GM12878 (cell line): ENCODE data around the gene BPIFA1. TPM values are rescaled to one million over a fixed set of nuclear protein-coding genes. Genes with fewer than 3 reads are reported as not detected.

Experiments
- ATAC-seq: fragments of 200-7000 bp; cut with Tn5 transposase; 3 replicates; pipeline ENCODE4 v1.9.1; 2020; ENCODE audit warnings: mild to moderate bottlenecking, moderate library complexity
- BruUV-seq: library from RNA; stranded (reverse); fragments of 400-500 nt; replicated peaks from 2 replicates; lab custom pipeline; 2021; lab: Mats Ljungman, UMichigan
- CTCF ChIA-PET: fragments of 300-600 bp; sonication (Branson Sonifier 250); formaldehyde crosslinking; extraction: SDS; loops from one replicate; lab custom pipeline; 2021; ENCODE audit warnings: inconsistent platforms; lab: Yijun Ruan, JAX
- POLR2A ChIA-PET: fragments of 350-600 bp; formaldehyde crosslinking; extraction: SDS; loops from one replicate; lab custom pipeline; 2021; ENCODE audit warnings: inconsistent platforms; lab: Charles Lee
- RAD21 ChIA-PET: fragments of 300-600 bp; sonication (Branson Sonifier 250); formaldehyde crosslinking; loops from one replicate; lab custom pipeline; 2023; ENCODE audit warnings: antibody characterized with exemption; ENCODE audit not compliant: unreplicated experiment; lab: Charles Lee
- SMC1A ChIA-PET: fragments of 300-600 bp; sonication (Branson Sonifier 250); formaldehyde crosslinking; loops from one replicate; lab custom pipeline; 2023; ENCODE audit not compliant: unreplicated experiment, uncharacterized antibody; lab: Charles Lee
- DNase-seq: peaks from one replicate; pipeline ENCODE4 v3.0.0-alpha.2; 2011; ENCODE audit warnings: low read depth, low spot score
- FAIRE-seq: peaks from 3 replicates; lab custom pipeline; 2011; peaks lifted over from hg19 to GRCh38; lab: Jason Lieb, UNC
- H2AFZ ChIP-seq: 2 replicates; pipeline ENCODE4 v1.6.0; 2011; ENCODE audit warnings: low read depth, low read length, control low read depth; ENCODE audit not compliant: control insufficient read depth
- H3K27ac ChIP-seq: 2 replicates; pipeline ENCODE4 v1.5.1; 2011; ENCODE audit warnings: control low read depth; ENCODE audit not compliant: control insufficient read depth, insufficient read depth
- H3K27me3 ChIP-seq, 2 experiments: replicated peaks in 1 of 2; 2 replicates each; pipeline versions ENCODE4 v1.6.0 to v1.6.1; 2011; ENCODE audit warnings: low read length in 1 of 2; ENCODE audit not compliant: control insufficient read depth in 2 of 2, insufficient read depth in 2 of 2
- H3K36me3 ChIP-seq, 2 experiments: 2 replicates each; pipeline ENCODE4 v1.5.1; 2011; ENCODE audit warnings: low read length in 1 of 2; ENCODE audit not compliant: control insufficient read depth in 2 of 2, insufficient read depth in 2 of 2
- H3K4me1 ChIP-seq: 2 replicates; pipeline ENCODE4 v1.6.1; 2011; ENCODE audit warnings: mild to moderate bottlenecking, low read length, moderate library complexity, mixed read lengths; ENCODE audit not compliant: control insufficient read depth, insufficient read depth
- H3K4me2 ChIP-seq: 2 replicates; pipeline ENCODE4 v1.6.0; 2011; ENCODE audit warnings: control low read depth; ENCODE audit not compliant: control insufficient read depth, insufficient read depth
- H3K4me3 ChIP-seq: fragments of 200-600 bp; sonication (generic); 2 replicates; pipeline ENCODE4 v1.5.1; 2016
- H3K79me2 ChIP-seq: 2 replicates; pipeline ENCODE4 v1.6.0; 2011; ENCODE audit warnings: low read length; ENCODE audit not compliant: control insufficient read depth, insufficient read depth
- H3K9ac ChIP-seq: 2 replicates; pipeline ENCODE4 v1.8.0; 2011; ENCODE audit warnings: low read length, control low read depth, mixed read lengths; ENCODE audit not compliant: control insufficient read depth, insufficient read depth
- H3K9me3 ChIP-seq: replicated peaks from 3 replicates; pipeline ENCODE4 v1.5.1; 2011; ENCODE audit warnings: mild to moderate bottlenecking, low read length; ENCODE audit not compliant: control insufficient read depth, insufficient read depth
- H4K20me1 ChIP-seq: 2 replicates; pipeline ENCODE4 v1.6.0; 2011; ENCODE audit not compliant: control insufficient read depth, insufficient read depth
- HDAC6 ChIP-seq: fragments of 200-600 bp; sonication (generic); IDR thresholded peaks from one replicate; pipeline ENCODE4 v1.8.0; 2017; ENCODE audit warnings: antibody characterized with exemption; ENCODE audit not compliant: unreplicated experiment
- IRF4 ChIP-seq: IDR thresholded peaks from 2 replicates; pipeline ENCODE4 v1.6.1; 2011; ENCODE audit warnings: low read depth, low read length
- JUNB ChIP-seq: IDR thresholded peaks from 2 replicates; pipeline ENCODE4 v1.6.1; 2016; ENCODE audit warnings: antibody characterized with exemption, mild to moderate bottlenecking
- KAT2A ChIP-seq: conservative IDR thresholded peaks from 2 replicates; pipeline ENCODE4 v1.6.1; 2011; ENCODE audit warnings: low read depth, low read length; ENCODE audit not compliant: control insufficient read depth
- KDM1A ChIP-seq: fragments of 200-600 bp; sonication (generic); IDR thresholded peaks from 2 replicates; pipeline ENCODE4 v1.6.1; 2016; ENCODE audit warnings: borderline replicate concordance
- NR2C1 ChIP-seq: fragments of 450-650 bp; IDR thresholded peaks from 2 replicates; pipeline ENCODE4 v1.6.1; 2017; ENCODE audit warnings: antibody characterized with exemption, mild to moderate bottlenecking, moderate library complexity
- NRF1 ChIP-seq: conservative IDR thresholded peaks from 2 replicates; pipeline ENCODE4 v1.6.1; 2011; ENCODE audit warnings: mild to moderate bottlenecking, low read depth, low read length, improper control_type of control experiment
- PAX8 ChIP-seq: fragments of 450-650 bp; IDR thresholded peaks from 2 replicates; pipeline ENCODE4 v1.6.1; 2017; ENCODE audit warnings: mild to moderate bottlenecking, moderate library complexity
- PKNOX1 ChIP-seq: fragments of 450-650 bp; IDR thresholded peaks from 2 replicates; pipeline ENCODE4 v1.6.1; 2016; ENCODE audit warnings: mild to moderate bottlenecking
- PML ChIP-seq: IDR thresholded peaks from 2 replicates; pipeline ENCODE4 v1.6.1; 2012; ENCODE audit warnings: low read length, inconsistent platforms
- POLR2AphosphoS2 ChIP-seq: IDR thresholded peaks from 2 replicates; pipeline ENCODE4 v1.6.1; 2011; ENCODE audit warnings: low read depth, mild to moderate bottlenecking, low read length, improper control_type of control experiment, moderate library complexity
- RAD21 ChIP-seq: IDR thresholded peaks from 2 replicates; pipeline ENCODE4 v1.6.1; 2011; ENCODE audit warnings: mild to moderate bottlenecking, low read depth, low read length, moderate library complexity; ENCODE audit not compliant: insufficient read depth
- RBBP5 ChIP-seq: fragments of 200-600 bp; sonication (generic); conservative IDR thresholded peaks from 2 replicates; pipeline ENCODE4 v1.6.1; 2016
- SPI1 ChIP-seq: IDR thresholded peaks from 2 replicates; pipeline ENCODE4 v1.6.1; 2011; ENCODE audit warnings: low read depth, mild to moderate bottlenecking, low read length, moderate library complexity, borderline replicate concordance; ENCODE audit not compliant: insufficient read depth
- SRF ChIP-seq, 2 experiments: IDR thresholded peaks; 2 replicates each; pipeline ENCODE4 v1.6.1; 2011; ENCODE audit warnings: low read depth in 2 of 2, low read length in 2 of 2, mild to moderate bottlenecking in 1 of 2, moderate library complexity in 1 of 2
- WRNIP1 ChIP-seq: IDR thresholded peaks from 2 replicates; pipeline ENCODE4 v1.6.1; 2011; ENCODE audit warnings: low read depth, low read length, improper control_type of control experiment, borderline replicate concordance
- ZBTB4 ChIP-seq: fragments of 450-650 bp; formaldehyde crosslinking; IDR thresholded peaks from 2 replicates; pipeline ENCODE4 v1.4.0; 2022; ENCODE audit warnings: mild to moderate bottlenecking, moderate library complexity
- ZNF274 ChIP-seq: IDR thresholded peaks from one replicate; pipeline ENCODE4 v1.8.0; 2011; ENCODE audit not compliant: insufficient read length, insufficient read depth
- in situ Hi-C: fragments of 300-500 bp; cut with MboI; formaldehyde crosslinking; loops from 9 replicates; pipeline ENCODE4 v1.14.3; 2018; ENCODE audit warnings: mixed read lengths
- intact Hi-C: fragments of 100-400 bp; cut with micrococcal nuclease; formaldehyde crosslinking; loops from one replicate; pipeline ENCODE4 v1.14.2; 2022; ENCODE audit not compliant: unreplicated experiment
- polyA plus RNA-seq, 11 experiments: library from polyadenylated mRNA; depleted of rRNA in 4 of 11; unstranded in 6 of 11; stranded (reverse) in 5 of 11; fragments of >200 nt; fragmentation: Nextera tagmentation in 4 of 11; fragmentation: Illumina TruSeq in 1 of 11; extraction: Ambion mirVana in 4 of 11; extraction: Trizol in 1 of 11; gene quantifications; 1 replicate in 1 of 11; 2 replicates in 10 of 11; pipeline versions ENCODE4 v1.2.1 to v1.2.3, GENCODE V29; 2011 to 2016; ENCODE audit warnings: inconsistent platforms in 2 of 11, missing spikeins in 2 of 11, low read depth in 1 of 11
- total RNA-seq, 4 experiments: library from RNA; depleted of rRNA in 3 of 4; stranded (reverse); fragments of >200 nt in 3 of 4; fragmentation: Illumina TruSeq in 1 of 4; extraction: Trizol in 1 of 4; gene quantifications; 2 replicates each; pipeline versions ENCODE4 v1.2.1 to v1.2.3, GENCODE V29; 2013 to 2021
- TF ChIP-seq, protein P1 (sequence below): fragments of 450-650 bp; formaldehyde crosslinking; IDR thresholded peaks from 2 replicates; pipeline ENCODE4 v1.4.0; 2020; ENCODE audit warnings: mild to moderate bottlenecking, moderate library complexity

The BPIFA1 gene
- total and polyA plus RNA-seq, 10 of the 15 experiments (the other 5 are each of a cell fraction or from before 2014, with no cell fraction given), result not detected

- Histone ChIP-seq H3K9me3 (no peaks in the 10 kb centered on the region), H3K79me2 (no peaks in the 10 kb centered on the region), H3K4me1 (no peaks in the 10 kb centered on the region), H4K20me1 (no peaks in the 10 kb centered on the region; the same call in 1 of the 2 replicates), H2AFZ (no peak overlapping the region), H3K4me2 (no peak overlapping the region), H3K27ac (no peak overlapping the region), H3K4me3 (no peak overlapping the region), H3K27me3 (no peaks in the 10 kb centered on the region; a peak in 2 of 4 replicates), H3K36me3 (no peaks in the 10 kb centered on the region), H3K9ac (no peak overlapping the region)
- DNase-seq (no peak), FAIRE-seq (no peak), ATAC-seq (no peak)
- CTCF ChIA-PET, result interaction anchor here (1.6 kb wide), 1 partner anchor 9 kb away, joined by 5 read pairs; no protein-coding TSS in a partner anchor
- POLR2A ChIA-PET, result no interaction called here
- RAD21 ChIA-PET, result no interaction called here
- intact Hi-C loops, result no loop called here
- SMC1A ChIA-PET, result no interaction called here
- BruUV-seq, result no TSS peak
- in situ Hi-C loops, result no loop called here
- TF ChIP-seq KAT2A (no peak), POLR2AphosphoS2 (no peak), PKNOX1 (no peak), RAD21 (no peak), PML (no peak), KDM1A (no peak), JUNB (no peak), RBBP5 (no peak), HDAC6 (no peak), SRF (IDR thresholded peaks at IDR 0.05; ENCODE audit: low read depth in 2 of 2, low read length in 2 of 2) (no peak), IRF4 (no peak), SPI1 (no peak), NRF1 (no peak), PAX8 (no peak), ZBTB4 (CRISPR knock-in tag) (no peak), NR2C1 (no peak), ZNF274 (no peak), WRNIP1 (no peak)
- TF ChIP-seq, protein P1, sequence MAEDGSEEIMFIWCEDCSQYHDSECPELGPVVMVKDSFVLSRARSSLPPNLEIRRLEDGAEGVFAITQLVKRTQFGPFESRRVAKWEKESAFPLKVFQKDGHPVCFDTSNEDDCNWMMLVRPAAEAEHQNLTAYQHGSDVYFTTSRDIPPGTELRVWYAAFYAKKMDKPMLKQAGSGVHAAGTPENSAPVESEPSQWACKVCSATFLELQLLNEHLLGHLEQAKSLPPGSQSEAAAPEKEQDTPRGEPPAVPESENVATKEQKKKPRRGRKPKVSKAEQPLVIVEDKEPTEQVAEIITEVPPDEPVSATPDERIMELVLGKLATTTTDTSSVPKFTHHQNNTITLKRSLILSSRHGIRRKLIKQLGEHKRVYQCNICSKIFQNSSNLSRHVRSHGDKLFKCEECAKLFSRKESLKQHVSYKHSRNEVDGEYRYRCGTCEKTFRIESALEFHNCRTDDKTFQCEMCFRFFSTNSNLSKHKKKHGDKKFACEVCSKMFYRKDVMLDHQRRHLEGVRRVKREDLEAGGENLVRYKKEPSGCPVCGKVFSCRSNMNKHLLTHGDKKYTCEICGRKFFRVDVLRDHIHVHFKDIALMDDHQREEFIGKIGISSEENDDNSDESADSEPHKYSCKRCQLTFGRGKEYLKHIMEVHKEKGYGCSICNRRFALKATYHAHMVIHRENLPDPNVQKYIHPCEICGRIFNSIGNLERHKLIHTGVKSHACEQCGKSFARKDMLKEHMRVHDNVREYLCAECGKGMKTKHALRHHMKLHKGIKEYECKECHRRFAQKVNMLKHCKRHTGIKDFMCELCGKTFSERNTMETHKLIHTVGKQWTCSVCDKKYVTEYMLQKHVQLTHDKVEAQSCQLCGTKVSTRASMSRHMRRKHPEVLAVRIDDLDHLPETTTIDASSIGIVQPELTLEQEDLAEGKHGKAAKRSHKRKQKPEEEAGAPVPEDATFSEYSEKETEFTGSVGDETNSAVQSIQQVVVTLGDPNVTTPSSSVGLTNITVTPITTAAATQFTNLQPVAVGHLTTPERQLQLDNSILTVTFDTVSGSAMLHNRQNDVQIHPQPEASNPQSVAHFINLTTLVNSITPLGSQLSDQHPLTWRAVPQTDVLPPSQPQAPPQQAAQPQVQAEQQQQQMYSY, result no peak
Measured at GRCh38 chr20:33287884-33288283, 52.1 kb downstream of the BPIFA1 start.
